Stomach (tissue), 9 donors: ENCODE results near the gene ALX4. TPM values are rescaled to one million over a fixed set of nuclear protein-coding genes. Genes with fewer than 3 reads are reported as not detected.

Experiments
- DNase-seq, 2 donors: peaks; one replicate each; pipeline versions ENCODE4 v3.0.0 to v3.0.0-alpha.2; 2013 to 2019
- H3K27ac ChIP-seq, 5 donors: fragments of 200-600 bp in 4 of 5; sonication (generic) in 4 of 5; one replicate each; pipeline ENCODE4 v1.5.1; 2013 to 2019; ENCODE audit warnings: mild to moderate bottlenecking in 1 of 5, moderate library complexity in 1 of 5
- H3K27me3 ChIP-seq, 3 donors: fragments of 200-600 bp; sonication (generic); one replicate each; pipeline ENCODE4 v1.5.1; 2017 to 2019; ENCODE audit warnings: mixed run types in 1 of 3
- H3K36me3 ChIP-seq, 4 donors: fragments of 200-600 bp; sonication (generic); 1 replicate in 3 of 4; 2 replicates in 1 of 4; pipeline ENCODE4 v1.5.1; 2016 to 2019
- H3K4me1 ChIP-seq, 4 donors: fragments of 200-600 bp; sonication (generic); one replicate each; pipeline ENCODE4 v1.5.1; 2016 to 2019
- H3K4me3 ChIP-seq, 4 donors: fragments of 200-600 bp; sonication (generic) in 3 of 4; one replicate each; pipeline ENCODE4 v1.5.1; 2016 to 2019; ENCODE audit warnings: mild to moderate bottlenecking in 1 of 4
- H3K9me3 ChIP-seq, 4 donors: fragments of 200-600 bp; sonication (generic); one replicate each; pipeline ENCODE4 v1.5.1; 2016 to 2019
- EP300 ChIP-seq: sonication (generic); formaldehyde crosslinking; IDR thresholded peaks from one replicate; pipeline ENCODE4 v1.6.1; 2017; ENCODE audit warnings: antibody characterized with exemption
- POLR2A ChIP-seq, 4 donors: fragments of 450-650 bp; IDR thresholded peaks; one replicate each; pipeline ENCODE4 v1.6.1; 2016; ENCODE audit warnings: antibody characterized with exemption in 4 of 4, control low read depth in 2 of 4, mild to moderate bottlenecking in 1 of 4, moderate library complexity in 1 of 4
- POLR2AphosphoS5 ChIP-seq, 3 donors: sonication (generic); formaldehyde crosslinking; IDR thresholded peaks; one replicate each; pipeline ENCODE4 v1.6.1; 2016; ENCODE audit warnings: antibody characterized with exemption in 3 of 3
- WGBS, 5 donors: extraction: QIAGEN DNeasy Blood & Tissue Kit in 3 of 5; methylation state at CpG; one replicate each; pipeline versions ENCODE4 v1.1.5 to v1.1.7; 2013 to 2018; 5-methylcytosine and 5-hydroxymethylcytosine counted together
- intact Hi-C: fragments of 100-400 bp; cut with DNase I; formaldehyde crosslinking; loops from one replicate; pipeline ENCODE4 v1.15.1; 2023; ENCODE audit warnings: low total_unique reads
- polyA plus RNA-seq, 3 donors: library from polyadenylated mRNA; stranded (reverse); fragments of 200-250 nt; gene quantifications; one replicate each; pipeline ENCODE4 v1.2.3, GENCODE V29; 2013
- total RNA-seq, 5 donors: library from RNA; depleted of rRNA; stranded (reverse); fragments of >200 nt; gene quantifications; one replicate each; pipeline versions ENCODE4 v1.1.0 to v1.2.3, GENCODE V29; 2014 to 2016
- TF ChIP-seq, protein P1 (sequence below), 7 experiments: fragments of 450-650 bp in 4 of 7; fragments of 200-600 bp in 3 of 7; sonication (generic) in 3 of 7; IDR thresholded peaks; one replicate each; pipeline ENCODE4 v1.5.1; 2016 to 2019; ENCODE audit warnings: antibody characterized with exemption in 7 of 7, control low read depth in 2 of 7, mild to moderate bottlenecking in 1 of 7
- donor health status: healthy with polysubstance abuse.
- donor health status: Bipolar disorder and iron deficiency.
- donor health status: healthy.

ALX4 gene
- total and polyA plus RNA-seq, 8 donors: not detected

DNA sequence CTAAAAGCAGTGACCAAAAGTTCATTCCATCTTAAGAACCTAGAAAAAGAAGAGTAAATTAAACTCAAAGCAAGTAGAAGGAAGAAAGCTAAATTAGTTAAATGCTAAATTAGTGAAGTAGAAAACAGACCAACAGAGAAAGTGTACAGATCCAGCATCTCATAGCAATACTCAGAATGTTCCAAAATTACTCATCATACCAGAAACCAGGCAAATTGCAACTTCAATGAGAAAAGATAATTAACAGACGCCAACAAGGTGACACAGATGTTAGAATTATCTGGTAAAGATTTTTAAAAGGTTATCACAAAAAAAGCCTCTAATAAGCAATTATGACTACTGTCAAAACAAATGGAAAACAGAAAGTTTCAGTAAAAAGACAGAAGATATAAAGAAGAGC is 96.8 kb downstream of the ALX4 start:
- no peak for TF ChIP-seq POLR2A (IDR thresholded peaks at IDR 0.05)
- no peak for TF ChIP-seq EP300
- TF ChIP-seq POLR2AphosphoS5 (IDR thresholded peaks at IDR 0.05): no peak
- TF ChIP-seq, protein P1, sequence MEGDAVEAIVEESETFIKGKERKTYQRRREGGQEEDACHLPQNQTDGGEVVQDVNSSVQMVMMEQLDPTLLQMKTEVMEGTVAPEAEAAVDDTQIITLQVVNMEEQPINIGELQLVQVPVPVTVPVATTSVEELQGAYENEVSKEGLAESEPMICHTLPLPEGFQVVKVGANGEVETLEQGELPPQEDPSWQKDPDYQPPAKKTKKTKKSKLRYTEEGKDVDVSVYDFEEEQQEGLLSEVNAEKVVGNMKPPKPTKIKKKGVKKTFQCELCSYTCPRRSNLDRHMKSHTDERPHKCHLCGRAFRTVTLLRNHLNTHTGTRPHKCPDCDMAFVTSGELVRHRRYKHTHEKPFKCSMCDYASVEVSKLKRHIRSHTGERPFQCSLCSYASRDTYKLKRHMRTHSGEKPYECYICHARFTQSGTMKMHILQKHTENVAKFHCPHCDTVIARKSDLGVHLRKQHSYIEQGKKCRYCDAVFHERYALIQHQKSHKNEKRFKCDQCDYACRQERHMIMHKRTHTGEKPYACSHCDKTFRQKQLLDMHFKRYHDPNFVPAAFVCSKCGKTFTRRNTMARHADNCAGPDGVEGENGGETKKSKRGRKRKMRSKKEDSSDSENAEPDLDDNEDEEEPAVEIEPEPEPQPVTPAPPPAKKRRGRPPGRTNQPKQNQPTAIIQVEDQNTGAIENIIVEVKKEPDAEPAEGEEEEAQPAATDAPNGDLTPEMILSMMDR (IDR thresholded peaks at IDR 0.05): no peak
- 77 to 95% (median 90%) methylated on average over 1 of the region's 1 CpG for WGBS, 5 donors

DNA sequence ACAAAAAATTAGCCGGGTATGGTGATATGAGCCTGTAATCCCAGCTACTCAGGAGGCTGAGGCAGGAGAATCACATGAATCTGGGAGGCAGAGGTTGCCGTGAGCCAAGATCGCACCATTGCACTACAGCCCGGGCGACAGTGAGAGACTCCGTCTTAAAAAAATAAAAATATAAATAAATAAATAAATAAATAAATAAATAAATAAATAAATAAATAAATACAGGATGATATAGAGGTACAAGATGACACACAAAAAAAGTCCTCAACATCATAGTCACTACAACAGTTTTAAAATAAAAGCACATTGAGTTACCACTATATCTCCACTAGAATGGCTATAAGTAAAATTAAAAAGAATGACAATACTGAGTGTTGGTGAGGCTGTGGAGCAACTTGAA is 97.8 kb downstream of the ALX4 start:
- Histone ChIP-seq H3K36me3 (peaks cover 0 to 23% (median 16%) of the 10 kb centered on the region in 4 donors), H3K27me3 (no peaks in the 10 kb centered on the region), H3K9me3 (no peaks in the 10 kb centered on the region), H3K4me1 (peaks cover 0 to 6% (median 2%) of the 10 kb centered on the region in 4 donors), H3K4me3 (no peak overlapping the region), H3K27ac (no peak overlapping the region)
- intact Hi-C loops: no loop called here
- WGBS, 5 donors: 96 to 99% (median 97%) methylated on average over 6 of the region's 6 CpGs
- TF ChIP-seq, protein P1 (IDR thresholded peaks at IDR 0.05): no peak
- TF ChIP-seq POLR2AphosphoS5 (IDR thresholded peaks at IDR 0.05) (no peak), EP300 (no peak), POLR2A (IDR thresholded peaks at IDR 0.05) (no peak)
- no peak for DNase-seq

More for the DNA sequence above, 96.8 kb downstream of the ALX4 start:
- no peak overlapping the region for H3K27ac ChIP-seq
- H3K36me3 ChIP-seq: peaks cover 0 to 21% (median 10%) of the 10 kb centered on the region in 4 donors
- intact Hi-C loops: no loop called here
- H3K4me1 ChIP-seq: peaks cover 0 to 6% (median 2%) of the 10 kb centered on the region in 4 donors
- DNase-seq: no peak
- H3K4me3 ChIP-seq: no peak overlapping the region
- H3K27me3 ChIP-seq: no peaks in the 10 kb centered on the region
- H3K9me3 ChIP-seq: no peaks in the 10 kb centered on the region

Other genes starting within 250 kb of the ALX4 start
- 10 to 100 TPM; 21.7 to 71.1 (median 34.4) TPM for gene ACCS, start 243.9 kb downstream of the ALX4 start, total RNA-seq
- 10 to 100 TPM; 14.7 to 17.4 (median 16.3) TPM for gene ACCS, start 243.9 kb downstream of the ALX4 start, polyA plus RNA-seq
- gene EXT2, start 214.5 kb downstream of the ALX4 start, total RNA-seq: 10 to 100 TPM; 10.5 to 93.8 (median 49.1) TPM
- gene EXT2, start 214.5 kb downstream of the ALX4 start, polyA plus RNA-seq: 10 to 100 TPM; 11.8 to 16.0 (median 15.2) TPM